T-helper 1 cell treated with Interleukin-12 subunit alpha and Interleukin-12 subunit beta and Interleukin-4 antibody, amounts not matched to agents 30 ng/mL and 1 ng/mL, for 36 hours (primary cell): Measurements from ENCODE around the gene KRTAP27-1. TPM values are rescaled to one million over a fixed set of nuclear protein-coding genes. Genes with fewer than 3 reads are reported as not detected.

Experiments
- intact Hi-C: fragments of 100-400 bp; cut with micrococcal nuclease; formaldehyde crosslinking; loops from one replicate; pipeline ENCODE4 v1.15.1; 2024
- total RNA-seq: library from RNA; stranded (reverse); gene quantifications from 2 replicates; pipeline ENCODE4 v1.2.3, GENCODE V29; 2022

Gene KRTAP27-1
- total RNA-seq, 1 donor from 2014 or later = not detected

DNA sequence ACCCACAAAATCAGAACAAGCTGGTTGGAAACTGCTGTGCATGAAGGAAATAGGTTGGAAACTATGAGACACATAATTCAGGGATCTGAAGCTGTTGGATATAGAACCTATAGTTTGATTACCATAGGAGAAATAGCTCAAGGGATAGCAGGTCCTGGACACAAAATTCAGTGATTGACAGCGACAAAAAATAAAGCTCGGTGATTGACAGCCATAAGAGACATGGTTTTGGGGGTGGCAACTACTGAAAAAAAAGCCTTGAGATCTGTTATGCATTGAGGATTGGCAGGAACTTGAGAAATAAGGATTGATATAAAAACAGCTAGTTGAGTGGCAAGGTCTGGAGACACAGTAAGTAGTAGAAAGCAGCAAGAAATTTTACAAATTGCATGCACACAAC lies 48.3 kb downstream of the KRTAP27-1 start, which contains the start of gene KRTAP25-1:
KRTAP25-1 (minus strand) TSS at position 300 of the 400 bp plus-strand sequence; CDS start at position 276, 24 bp downstream.
- intact Hi-C loops = no loop called here

Other genes starting within 250 kb of the KRTAP27-1 start
- gene CLDN17, start 170.9 kb downstream of the KRTAP27-1 start, total RNA-seq = not detected in 2 replicates
- not detected in 2 replicates for gene CLDN8, start 121.6 kb downstream of the KRTAP27-1 start, total RNA-seq
- gene KRTAP24-1, start 54.7 kb downstream of the KRTAP27-1 start, total RNA-seq = not detected in 2 replicates
- gene KRTAP25-1, start 48.2 kb downstream of the KRTAP27-1 start, total RNA-seq = not detected in 2 replicates
- not detected in 2 replicates for gene KRTAP26-1, start 17.4 kb downstream of the KRTAP27-1 start, total RNA-seq
- not detected in 2 replicates for gene KRTAP23-1, start 10.9 kb upstream of the KRTAP27-1 start, total RNA-seq
- gene KRTAP13-2, start 34.6 kb upstream of the KRTAP27-1 start, total RNA-seq = not detected in 2 replicates
- not detected in 2 replicates for gene KRTAP13-1, start 58.3 kb upstream of the KRTAP27-1 start, total RNA-seq
- not detected in 2 replicates for gene KRTAP13-3, start 88.2 kb upstream of the KRTAP27-1 start, total RNA-seq
- not detected in 2 replicates for gene KRTAP13-4, start 92.5 kb upstream of the KRTAP27-1 start, total RNA-seq
- gene KRTAP15-1, start 102.6 kb upstream of the KRTAP27-1 start, total RNA-seq = not detected in 2 replicates
- gene KRTAP19-1, start 142.7 kb upstream of the KRTAP27-1 start, total RNA-seq = not detected in 2 replicates
- gene KRTAP19-2, start 149.7 kb upstream of the KRTAP27-1 start, total RNA-seq = not detected in 2 replicates
- gene KRTAP19-3, start 154.3 kb upstream of the KRTAP27-1 start, total RNA-seq = not detected in 2 replicates
- not detected in 2 replicates for gene KRTAP19-4, start 159.5 kb upstream of the KRTAP27-1 start, total RNA-seq
- gene KRTAP19-5, start 164.4 kb upstream of the KRTAP27-1 start, total RNA-seq = not detected in 2 replicates
- gene KRTAP19-6, start 204.2 kb upstream of the KRTAP27-1 start, total RNA-seq = not detected in 2 replicates
- not detected in 2 replicates for gene KRTAP19-7, start 223.6 kb upstream of the KRTAP27-1 start, total RNA-seq